Subcutaneous adipose tissue (tissue), 4 donors: Measurements from ENCODE around the gene ZNF787. TPM values are rescaled to one million over a fixed set of nuclear protein-coding genes. Genes with fewer than 3 reads are reported as not detected.

Experiments used
- total RNA-seq, 4 donors: library from RNA; depleted of rRNA; stranded (reverse); fragments of >200 nt; gene quantifications; one replicate each; pipeline ENCODE4 v1.1.0, GENCODE V29; 2016
- TF ChIP-seq, protein P1 (sequence below): fragments of 450-650 bp; IDR thresholded peaks from one replicate; pipeline ENCODE4 v1.5.1; 2016; ENCODE audit warnings: low read depth, mild to moderate bottlenecking, control low read depth, antibody characterized with exemption, moderate library complexity

Gene ZNF787
- total RNA-seq, 4 donors from 2014 or later: 3.6 to 11.7 (median 5.7) TPM

DNA sequence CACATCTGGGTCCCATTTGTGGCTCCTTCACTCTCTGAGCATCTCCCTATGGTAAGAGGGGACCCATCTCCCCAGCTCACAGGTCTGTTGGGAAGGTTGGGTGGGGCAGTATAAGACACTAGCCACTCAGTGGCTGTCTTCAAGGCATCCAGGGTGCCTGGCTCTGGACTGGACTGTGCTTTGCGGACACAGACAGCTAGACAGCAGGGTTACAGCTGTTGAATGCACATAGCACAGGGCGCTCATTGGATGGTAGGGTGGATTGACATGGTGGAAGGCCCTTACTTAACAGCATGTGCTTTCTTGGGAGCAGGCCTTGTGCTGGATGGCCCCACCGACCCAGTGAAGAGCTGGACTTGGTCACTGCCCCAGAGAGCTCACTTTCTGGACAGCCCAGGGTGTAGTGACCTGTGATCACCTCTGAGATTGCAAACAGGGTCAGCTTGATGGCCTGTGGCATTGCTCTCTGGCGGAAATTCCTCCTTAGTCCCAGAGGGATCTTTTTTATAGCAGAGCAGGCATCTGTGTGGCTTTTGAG is 21.9 kb upstream of the ZNF787 start:
- TF ChIP-seq, protein P1, sequence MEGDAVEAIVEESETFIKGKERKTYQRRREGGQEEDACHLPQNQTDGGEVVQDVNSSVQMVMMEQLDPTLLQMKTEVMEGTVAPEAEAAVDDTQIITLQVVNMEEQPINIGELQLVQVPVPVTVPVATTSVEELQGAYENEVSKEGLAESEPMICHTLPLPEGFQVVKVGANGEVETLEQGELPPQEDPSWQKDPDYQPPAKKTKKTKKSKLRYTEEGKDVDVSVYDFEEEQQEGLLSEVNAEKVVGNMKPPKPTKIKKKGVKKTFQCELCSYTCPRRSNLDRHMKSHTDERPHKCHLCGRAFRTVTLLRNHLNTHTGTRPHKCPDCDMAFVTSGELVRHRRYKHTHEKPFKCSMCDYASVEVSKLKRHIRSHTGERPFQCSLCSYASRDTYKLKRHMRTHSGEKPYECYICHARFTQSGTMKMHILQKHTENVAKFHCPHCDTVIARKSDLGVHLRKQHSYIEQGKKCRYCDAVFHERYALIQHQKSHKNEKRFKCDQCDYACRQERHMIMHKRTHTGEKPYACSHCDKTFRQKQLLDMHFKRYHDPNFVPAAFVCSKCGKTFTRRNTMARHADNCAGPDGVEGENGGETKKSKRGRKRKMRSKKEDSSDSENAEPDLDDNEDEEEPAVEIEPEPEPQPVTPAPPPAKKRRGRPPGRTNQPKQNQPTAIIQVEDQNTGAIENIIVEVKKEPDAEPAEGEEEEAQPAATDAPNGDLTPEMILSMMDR: no peak

DNA sequence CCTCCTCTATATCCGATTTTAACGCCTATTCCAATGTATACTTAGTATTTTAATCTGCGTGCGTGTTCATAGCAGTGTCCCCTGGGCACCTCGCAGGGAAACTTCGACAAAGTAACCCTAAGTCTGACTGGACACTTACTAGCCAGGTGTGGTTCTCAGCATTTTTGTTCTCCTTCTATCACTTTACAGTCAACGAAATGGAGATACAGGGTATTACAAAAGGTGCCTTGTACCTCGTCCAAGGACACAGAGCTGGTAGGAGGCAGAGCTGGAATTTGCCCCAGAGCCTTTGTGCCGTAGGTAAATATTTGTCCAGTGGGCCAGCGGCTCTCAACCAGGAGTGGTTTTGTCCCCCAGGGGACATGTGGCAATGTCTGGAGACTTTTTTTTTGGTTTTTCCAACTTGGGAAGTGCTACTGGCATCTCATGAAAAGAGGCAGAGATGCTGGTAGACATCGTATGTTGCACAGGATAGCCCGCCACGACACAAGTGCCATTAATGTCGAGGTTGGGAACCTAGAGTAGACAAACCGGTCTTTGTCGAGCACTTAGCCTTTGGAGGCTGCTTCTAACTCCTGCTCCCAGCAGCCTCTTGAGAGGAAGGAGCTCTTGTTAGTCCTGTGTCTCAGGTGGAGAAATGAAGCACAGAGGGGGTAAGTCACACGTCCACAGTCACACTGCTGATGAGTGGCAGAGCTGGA is 21.1 kb upstream of the ZNF787 start:
- TF ChIP-seq, protein P1: no peak

DNA sequence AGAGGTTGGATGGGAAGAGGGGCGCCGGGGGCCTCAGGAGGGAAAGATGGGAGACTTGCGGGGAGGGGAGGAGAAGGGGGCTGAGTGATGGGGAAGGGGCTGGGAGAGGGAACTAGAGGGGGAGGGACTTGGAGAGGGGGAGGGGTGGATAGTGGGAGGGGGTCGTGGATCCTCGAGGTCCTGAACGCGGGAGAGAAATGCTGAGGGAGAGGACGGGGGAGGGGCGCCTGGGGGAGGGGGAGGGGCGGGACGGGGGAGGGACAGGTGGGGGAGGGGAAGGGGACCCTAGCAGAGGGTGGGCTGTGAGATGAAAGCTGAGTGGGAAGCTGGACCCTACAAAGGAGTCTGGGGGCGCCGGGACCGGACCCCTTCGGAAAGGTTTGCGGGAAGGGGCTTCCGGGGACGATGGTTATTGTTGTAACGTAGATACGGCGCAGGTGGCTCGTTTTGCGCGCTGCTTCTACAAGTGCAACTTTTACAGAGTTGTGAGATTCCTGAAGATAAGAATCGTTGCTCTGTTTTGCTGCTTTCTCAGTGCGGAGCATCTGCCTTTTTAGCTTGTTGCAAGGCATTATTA is 20.4 kb upstream of the ZNF787 start:
- TF ChIP-seq, protein P1: no peak

DNA sequence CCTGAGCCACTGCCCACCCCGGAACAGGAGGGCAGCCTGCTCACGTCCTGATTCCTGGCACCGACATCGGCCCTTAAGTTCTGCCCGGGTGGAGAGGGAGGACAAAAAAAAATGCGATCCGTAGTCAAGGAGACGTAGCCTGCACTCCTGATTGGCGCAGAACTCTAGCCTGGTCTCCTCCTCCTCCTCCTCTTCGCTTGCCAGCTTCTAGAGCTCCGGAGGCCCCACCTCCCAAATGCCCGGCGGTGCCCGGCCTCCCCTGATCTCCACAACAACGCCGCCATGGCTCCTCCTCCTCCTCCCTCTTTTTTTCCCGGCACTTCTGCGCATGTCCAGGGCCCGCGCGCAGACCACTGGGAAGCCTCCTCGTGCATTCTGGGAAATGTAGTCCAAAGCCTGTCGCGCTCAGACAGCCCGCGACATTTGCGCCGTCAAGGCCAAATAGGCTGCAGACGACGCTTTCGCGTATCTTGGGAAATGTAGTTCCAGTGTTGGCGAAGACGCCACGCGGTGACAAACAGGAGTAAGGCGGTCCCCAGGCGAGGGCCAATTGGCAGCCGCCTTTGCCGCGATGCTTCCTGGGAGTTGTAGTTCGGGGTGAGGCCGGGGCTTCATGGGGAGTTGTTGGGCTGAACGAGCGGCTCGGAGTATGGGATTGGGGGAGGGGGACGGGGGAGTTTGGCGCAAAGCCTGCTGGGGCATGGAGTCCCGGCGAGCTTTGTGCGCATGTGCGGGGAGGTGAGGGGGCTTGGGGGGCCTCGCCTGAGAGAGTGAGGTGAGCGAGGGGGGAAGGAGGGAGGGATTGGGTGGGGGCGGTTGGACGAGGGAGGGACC is 19.7 kb upstream of the ZNF787 start, which contains the start of gene ZNF444:
Gene ZNF444 (plus strand): TSS at position 705 of the 834 bp plus-strand sequence. CDS start 5,625 bp downstream, outside the sequence.
- TF ChIP-seq, protein P1: no peak

DNA sequence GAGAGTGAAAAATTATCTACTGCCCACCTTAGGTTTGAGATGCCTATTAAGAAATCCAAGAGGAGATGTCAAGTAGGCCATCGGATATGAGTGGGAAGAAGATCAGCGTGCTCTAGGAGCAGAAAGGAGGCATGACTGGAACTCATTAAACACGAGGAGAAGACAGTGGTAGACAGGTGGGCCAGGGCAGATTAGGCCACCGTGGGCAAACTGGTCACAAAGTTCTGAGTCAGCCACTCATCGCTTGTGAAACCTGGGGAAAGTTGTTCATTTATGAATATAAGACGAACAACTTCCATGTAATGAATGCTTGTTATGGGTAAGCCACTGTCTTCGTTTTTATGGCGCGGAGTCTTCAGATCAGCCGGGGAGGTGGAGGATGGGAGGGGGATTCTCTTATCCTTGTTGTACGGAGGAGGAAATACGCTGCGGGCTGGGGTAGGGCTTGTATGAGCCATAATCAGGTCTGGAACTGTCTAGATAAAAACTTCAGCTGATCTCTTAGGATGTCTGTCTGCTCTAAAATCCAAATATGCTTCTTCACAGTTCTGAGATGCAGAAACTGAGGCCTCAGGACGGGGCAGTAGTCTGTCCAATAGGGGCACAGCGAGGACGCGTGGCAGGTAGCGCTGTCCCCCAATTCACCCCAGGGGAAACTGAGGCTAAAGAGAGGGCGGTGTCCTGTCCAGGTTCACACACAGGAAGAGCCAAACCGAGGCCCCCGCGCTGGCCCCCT is 18.9 kb upstream of the ZNF787 start:
- TF ChIP-seq, protein P1: no peak

DNA sequence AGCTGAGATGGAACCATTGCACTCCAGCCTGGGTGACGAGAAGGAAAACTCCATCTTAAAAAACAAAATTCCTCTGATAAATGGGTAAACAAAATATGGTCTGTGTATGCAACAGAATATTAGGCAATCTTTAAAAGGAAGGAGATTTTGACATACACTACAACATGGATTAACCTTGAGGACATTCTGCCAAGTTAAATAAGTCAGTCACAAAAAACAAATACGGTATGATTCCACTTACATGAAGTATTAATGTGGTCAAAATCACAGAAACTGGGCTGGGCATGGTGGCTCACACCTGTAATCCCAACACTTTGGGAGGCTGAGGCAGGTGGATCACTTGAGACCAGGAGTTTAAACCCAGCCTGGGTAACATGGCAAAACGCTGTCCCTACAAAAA is 17.0 kb upstream of the ZNF787 start:
- TF ChIP-seq, protein P1: no peak
